ENCODE results near the gene PDE1A. TPM values are rescaled to one million over a fixed set of nuclear protein-coding genes. Genes with fewer than 3 reads are reported as not detected.

The PDE1A gene
- 1 to 10 TPM in 3 of 4 donors, under 1 TPM in 1; 0.75 to 8.1 (median 3.8) TPM for total RNA-seq

GRCh38 chr2:182426918-182427240 lies at the start of gene PDE1A:
PDE1A (minus strand) TSS chr2:182427036.
- DNase-seq = peak; percentile 6
- Histone ChIP-seq H3K27me3 (no peaks in the 10 kb centered on the region), H3K4me1 (peaks cover 0 to 15% (median 0%) of the 10 kb centered on the region in 4 donors), H3K36me3 (no peaks in the 10 kb centered on the region), H3K4me3 (peak within 1 kb of the TSS in 3 of 4 donors; percentile 13 to 37 (median 18)), H3K9me3 (no peaks in the 10 kb centered on the region), H3K27ac (peak within 1 kb of the TSS; percentile 32 to 75 (median 68))
- in situ Hi-C loops (cut with MboI; ENCODE audit: low pct_ligation_motif_present in 1 of 4, low pct_unique_long_range_greater_than_20kb in 1 of 4, low sequenced_read_pairs in 3 of 4) (no loop called here), intact Hi-C loops (cut with DNase I; ENCODE audit: low total_unique reads) (no loop called here)
- 16 to 20% methylated on average over 3 of the region's 3 CpGs for WGBS, 2 donors (ENCODE audit: low coverage in 1 of 2)
- TF ChIP-seq POLR2A (IDR thresholded peaks at IDR 0.05) (no peak), POLR2AphosphoS5 (IDR thresholded peaks at IDR 0.05) (no peak), CTCF (IDR thresholded peaks at IDR 0.05) (no peak), EP300 (IDR thresholded peaks at IDR 0.05; ENCODE audit: low read depth) (no peak)

GRCh38 chr2:182473635-182474034 lies 46.8 kb upstream of the PDE1A start:
- DNase-seq = no peak
- in situ Hi-C loops (cut with MboI; ENCODE audit: low pct_ligation_motif_present in 1 of 4, low pct_unique_long_range_greater_than_20kb in 1 of 4, low sequenced_read_pairs in 3 of 4) = no loop called here

GRCh38 chr2:182463760-182464159 lies 36.9 kb upstream of the PDE1A start:
- H3K36me3 ChIP-seq = no peaks in the 10 kb centered on the region

More at GRCh38 chr2:182473635-182474034, 46.8 kb upstream of the PDE1A start:
- no peaks in the 10 kb centered on the region for H3K9me3 ChIP-seq
- TF ChIP-seq POLR2AphosphoS5 (IDR thresholded peaks at IDR 0.05) (no peak), CTCF (IDR thresholded peaks at IDR 0.05) (no peak), EP300 (IDR thresholded peaks at IDR 0.05; ENCODE audit: low read depth) (no peak), POLR2A (IDR thresholded peaks at IDR 0.05) (no peak)
- intact Hi-C loops (cut with DNase I; ENCODE audit: low total_unique reads) = no loop called here
- H3K36me3 ChIP-seq = no peaks in the 10 kb centered on the region
- no peaks in the 10 kb centered on the region for H3K4me1 ChIP-seq
- H3K27ac ChIP-seq = no peak overlapping the region
- no peaks in the 10 kb centered on the region for H3K27me3 ChIP-seq
- H3K4me3 ChIP-seq = no peak overlapping the region
- 90 to 97% methylated on average over 4 of the region's 4 CpGs for WGBS, 2 donors (ENCODE audit: low coverage in 1 of 2)

GRCh38 chr2:182456784-182457183 lies 29.9 kb upstream of the PDE1A start:
- intact Hi-C loops (cut with DNase I; ENCODE audit: low total_unique reads) (no loop called here), in situ Hi-C loops (cut with MboI; ENCODE audit: low pct_ligation_motif_present in 1 of 4, low pct_unique_long_range_greater_than_20kb in 1 of 4, low sequenced_read_pairs in 3 of 4) (no loop called here)
- TF ChIP-seq POLR2AphosphoS5 (IDR thresholded peaks at IDR 0.05) (no peak), CTCF (IDR thresholded peaks at IDR 0.05) (no peak), EP300 (IDR thresholded peaks at IDR 0.05; ENCODE audit: low read depth) (no peak), POLR2A (IDR thresholded peaks at IDR 0.05) (no peak)
- Histone ChIP-seq H3K9me3 (no peaks in the 10 kb centered on the region), H3K4me3 (no peak overlapping the region), H3K27ac (no peak overlapping the region), H3K27me3 (no peaks in the 10 kb centered on the region), H3K36me3 (no peaks in the 10 kb centered on the region), H3K4me1 (no peaks in the 10 kb centered on the region)
- WGBS, 2 donors (ENCODE audit: low coverage in 1 of 2) = 73 to 78% methylated on average over 4 of the region's 4 CpGs
- DNase-seq = no peak

More at GRCh38 chr2:182463760-182464159, 36.9 kb upstream of the PDE1A start:
- in situ Hi-C loops (cut with MboI; ENCODE audit: low pct_ligation_motif_present in 1 of 4, low pct_unique_long_range_greater_than_20kb in 1 of 4, low sequenced_read_pairs in 3 of 4) = no loop called here
- TF ChIP-seq EP300 (IDR thresholded peaks at IDR 0.05; ENCODE audit: low read depth) (no peak), POLR2A (IDR thresholded peaks at IDR 0.05) (no peak), POLR2AphosphoS5 (IDR thresholded peaks at IDR 0.05) (no peak), CTCF (IDR thresholded peaks at IDR 0.05) (no peak)
- DNase-seq = no peak
- no peak overlapping the region for H3K4me3 ChIP-seq
- intact Hi-C loops (cut with DNase I; ENCODE audit: low total_unique reads) = no loop called here
- no peaks in the 10 kb centered on the region for H3K4me1 ChIP-seq
- H3K27ac ChIP-seq = no peak overlapping the region
- H3K27me3 ChIP-seq = no peaks in the 10 kb centered on the region
- no peaks in the 10 kb centered on the region for H3K9me3 ChIP-seq
- 43 to 45% methylated on average over 1 of the region's 1 CpG for WGBS, 2 donors (ENCODE audit: low coverage in 1 of 2)
